ENCODE results near the gene ERBB2. TPM values are rescaled to one million over a fixed set of nuclear protein-coding genes. Genes with fewer than 3 reads are reported as not detected.
A peak's percentile ranks its signal among the peaks of the same experiment; 100 is the strongest.

ERBB2 gene
- total and polyA plus RNA-seq, 2 of the 13 experiments (the other 11 are each of a cell fraction or from before 2014, with no cell fraction given), result 57.7 to 64.1 TPM

- TF ChIP-seq NFYC (CRISPR knock-in tag; IDR thresholded peaks at IDR 0.05), result no peak
- no peak for TF ChIP-seq THAP7 (CRISPR knock-in tag; IDR thresholded peaks at IDR 0.05)
- peak; percentile 57; the same call in 1 of the 2 replicates for TF ChIP-seq SOX5 (CRISPR knock-in tag; IDR thresholded peaks at IDR 0.05; ENCODE audit: borderline replicate concordance)
- no peak for TF ChIP-seq DR1 (CRISPR knock-in tag; IDR thresholded peaks at IDR 0.05)
- no peak for TF ChIP-seq ZNF720 (CRISPR knock-in tag; IDR thresholded peaks at IDR 0.05)
- peak; percentile 97 for TF ChIP-seq ZNF629 (CRISPR knock-in tag; conservative IDR thresholded peaks at IDR 0.05)
- TF ChIP-seq ZNF550 (CRISPR knock-in tag; IDR thresholded peaks at IDR 0.05; ENCODE audit: borderline replicate concordance), result no peak
- TF ChIP-seq JARID2 (CRISPR knock-in tag; IDR thresholded peaks at IDR 0.05; ENCODE audit: insufficient replicate concordance), result no peak
- no peak for TF ChIP-seq ZNF343 (CRISPR knock-in tag; IDR thresholded peaks at IDR 0.05)
- no peak for TF ChIP-seq TMF1 (CRISPR knock-in tag; IDR thresholded peaks at IDR 0.05; ENCODE audit: low read depth)
- TF ChIP-seq SUZ12 (IDR thresholded peaks at IDR 0.05; ENCODE audit: low read depth, low read length), result no peak
- no peak for TF ChIP-seq KMT2B (CRISPR knock-in tag; IDR thresholded peaks at IDR 0.05)
- no peak for TF ChIP-seq GZF1 (CRISPR knock-in tag; IDR thresholded peaks at IDR 0.05)
- TF ChIP-seq ZBTB25 (CRISPR knock-in tag; IDR thresholded peaks at IDR 0.05), result 0 out of 2 replicates have a peak, but pooled peaks have one; percentile 40
- TF ChIP-seq ZNF597 (CRISPR knock-in tag; IDR thresholded peaks at IDR 0.05), result no peak
- TF ChIP-seq PATZ1 (CRISPR knock-in tag; IDR thresholded peaks at IDR 0.05), result peak; percentile 70
- TF ChIP-seq FOSL1 (CRISPR knock-in tag; IDR thresholded peaks at IDR 0.05; ENCODE audit: borderline replicate concordance), result no peak
- TF ChIP-seq BCL6 (CRISPR knock-in tag; IDR thresholded peaks at IDR 0.05), result no peak
- no peak for TF ChIP-seq ARID3A (IDR thresholded peaks at IDR 0.05; ENCODE audit: low read depth, low read length)
- no peak for TF ChIP-seq ZBTB14 (CRISPR knock-in tag; IDR thresholded peaks at IDR 0.05)
- TF ChIP-seq TAF15 (IDR thresholded peaks at IDR 0.05; ENCODE audit: low read depth, low read length, poor library complexity, severe bottlenecking), result no peak
- no peak for TF ChIP-seq ZNF17 (CRISPR knock-in tag; IDR thresholded peaks at IDR 0.05)
- TF ChIP-seq ATM (IDR thresholded peaks at IDR 0.05; ENCODE audit: borderline replicate concordance), result no peak
- TF ChIP-seq NFRKB (IDR thresholded peaks at IDR 0.05), result no peak
Measured at GRCh38 chr17:39653662-39654331, 46.1 kb upstream of the ERBB2 start (continued).
